ENCODE data around the gene ATL2.

DNA sequence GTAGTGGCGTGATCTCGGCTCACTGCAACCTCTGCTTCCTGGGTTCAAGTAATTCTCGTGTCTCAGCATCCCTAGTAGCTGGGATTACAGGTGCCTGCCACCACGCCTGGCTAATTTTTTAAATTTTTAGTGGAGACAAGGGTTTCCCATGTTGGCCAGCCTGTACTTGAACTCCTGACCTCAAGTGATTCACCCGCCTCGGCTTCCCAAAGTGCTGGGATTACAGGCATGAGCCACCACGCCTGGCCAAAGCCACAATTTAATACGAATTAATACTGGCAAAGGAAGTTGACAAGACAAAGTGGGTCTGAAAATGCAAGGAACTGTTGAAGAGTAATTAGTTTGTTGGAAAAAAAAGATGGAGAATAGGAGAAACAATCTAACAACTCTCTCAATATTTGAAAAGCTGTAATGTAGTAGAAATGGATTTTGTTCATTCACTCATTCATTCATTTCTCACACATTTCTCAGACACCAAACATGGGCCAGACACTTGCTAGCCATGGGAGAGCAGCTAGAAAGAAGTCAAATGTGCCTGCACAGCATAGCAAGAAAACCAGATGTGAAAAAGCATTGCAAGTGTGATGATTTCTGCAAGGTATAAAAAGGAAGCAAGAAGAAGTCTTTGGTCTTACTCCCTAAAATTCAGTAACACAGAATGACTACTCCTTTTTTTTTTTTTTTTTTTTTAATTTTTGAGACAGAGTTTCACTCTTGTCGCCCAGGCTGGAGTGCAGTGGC is 39.4 kb upstream of the ATL2 start:
- TF ChIP-seq, protein P1, sequence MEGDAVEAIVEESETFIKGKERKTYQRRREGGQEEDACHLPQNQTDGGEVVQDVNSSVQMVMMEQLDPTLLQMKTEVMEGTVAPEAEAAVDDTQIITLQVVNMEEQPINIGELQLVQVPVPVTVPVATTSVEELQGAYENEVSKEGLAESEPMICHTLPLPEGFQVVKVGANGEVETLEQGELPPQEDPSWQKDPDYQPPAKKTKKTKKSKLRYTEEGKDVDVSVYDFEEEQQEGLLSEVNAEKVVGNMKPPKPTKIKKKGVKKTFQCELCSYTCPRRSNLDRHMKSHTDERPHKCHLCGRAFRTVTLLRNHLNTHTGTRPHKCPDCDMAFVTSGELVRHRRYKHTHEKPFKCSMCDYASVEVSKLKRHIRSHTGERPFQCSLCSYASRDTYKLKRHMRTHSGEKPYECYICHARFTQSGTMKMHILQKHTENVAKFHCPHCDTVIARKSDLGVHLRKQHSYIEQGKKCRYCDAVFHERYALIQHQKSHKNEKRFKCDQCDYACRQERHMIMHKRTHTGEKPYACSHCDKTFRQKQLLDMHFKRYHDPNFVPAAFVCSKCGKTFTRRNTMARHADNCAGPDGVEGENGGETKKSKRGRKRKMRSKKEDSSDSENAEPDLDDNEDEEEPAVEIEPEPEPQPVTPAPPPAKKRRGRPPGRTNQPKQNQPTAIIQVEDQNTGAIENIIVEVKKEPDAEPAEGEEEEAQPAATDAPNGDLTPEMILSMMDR (IDR thresholded peaks at IDR 0.05) = no peak
- no peak for TF ChIP-seq ZFX (IDR thresholded peaks at IDR 0.05; ENCODE audit: borderline replicate concordance)
